Measurements from ENCODE around the gene EFCAB7.
"Not testable (repeated sequence)": the region's sequence is repeated elsewhere in the genome, so short reads cannot be mapped to it uniquely, and the experiment has no call there.

Gene EFCAB7

GRCh38 chr1:63555480-63555879 lies 32.2 kb downstream of the EFCAB7 start:
- no peak for DNase-seq (ENCODE audit: low spot score)

GRCh38 chr1:63557365-63557987 lies 34.2 kb downstream of the EFCAB7 start:
- DNase-seq (ENCODE audit: low spot score) = peak; percentile 37

- DNase-seq (ENCODE audit: low spot score) = no peak
These were observed 36.0 kb downstream of the EFCAB7 start for GRCh38 chr1:63559357-63559756.

- DNase-seq (ENCODE audit: low spot score) = no peak
These were observed 40.4 kb downstream of the EFCAB7 start for GRCh38 chr1:63563745-63564144.

DNA sequence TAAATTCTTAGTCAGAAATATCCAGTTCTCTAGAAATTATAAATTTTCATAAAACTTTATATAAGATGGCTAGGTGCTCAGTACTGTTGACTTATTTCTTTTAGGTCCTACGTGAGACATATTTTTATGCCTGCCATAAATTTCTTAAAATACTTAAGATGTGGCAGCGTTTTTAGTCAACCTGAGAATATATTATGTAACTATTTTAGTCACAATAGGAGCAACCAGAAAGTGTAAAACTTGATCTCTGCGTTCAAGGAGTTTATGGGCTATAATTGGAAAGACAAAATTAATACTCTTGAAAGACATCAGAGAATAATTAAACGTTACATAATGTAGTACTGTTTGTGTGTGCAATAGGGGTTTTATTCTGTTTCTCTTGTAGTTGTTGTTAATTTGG lies 45.7 kb downstream of the EFCAB7 start:
- no peak for DNase-seq (ENCODE audit: low spot score)

- DNase-seq (ENCODE audit: low spot score) = no peak
These were observed 46.5 kb downstream of the EFCAB7 start for GRCh38 chr1:63569640-63570316.

GRCh38 chr1:63572686-63573085 lies 49.4 kb downstream of the EFCAB7 start:
- DNase-seq (ENCODE audit: low spot score) = not testable (repeated sequence)

GRCh38 chr1:63574203-63574796 lies 51.0 kb downstream of the EFCAB7 start:
- not testable (repeated sequence) for DNase-seq (ENCODE audit: low spot score)

- peak; percentile 34 for DNase-seq (ENCODE audit: low spot score)
These were observed 52.1 kb downstream of the EFCAB7 start for GRCh38 chr1:63575340-63575826.

- DNase-seq (ENCODE audit: low spot score) = not testable (repeated sequence)
These were observed 63.0 kb downstream of the EFCAB7 start for GRCh38 chr1:63586326-63586725.

GRCh38 chr1:63590166-63590560 lies 66.8 kb downstream of the EFCAB7 start:
- DNase-seq (ENCODE audit: low spot score) = no peak

DNA sequence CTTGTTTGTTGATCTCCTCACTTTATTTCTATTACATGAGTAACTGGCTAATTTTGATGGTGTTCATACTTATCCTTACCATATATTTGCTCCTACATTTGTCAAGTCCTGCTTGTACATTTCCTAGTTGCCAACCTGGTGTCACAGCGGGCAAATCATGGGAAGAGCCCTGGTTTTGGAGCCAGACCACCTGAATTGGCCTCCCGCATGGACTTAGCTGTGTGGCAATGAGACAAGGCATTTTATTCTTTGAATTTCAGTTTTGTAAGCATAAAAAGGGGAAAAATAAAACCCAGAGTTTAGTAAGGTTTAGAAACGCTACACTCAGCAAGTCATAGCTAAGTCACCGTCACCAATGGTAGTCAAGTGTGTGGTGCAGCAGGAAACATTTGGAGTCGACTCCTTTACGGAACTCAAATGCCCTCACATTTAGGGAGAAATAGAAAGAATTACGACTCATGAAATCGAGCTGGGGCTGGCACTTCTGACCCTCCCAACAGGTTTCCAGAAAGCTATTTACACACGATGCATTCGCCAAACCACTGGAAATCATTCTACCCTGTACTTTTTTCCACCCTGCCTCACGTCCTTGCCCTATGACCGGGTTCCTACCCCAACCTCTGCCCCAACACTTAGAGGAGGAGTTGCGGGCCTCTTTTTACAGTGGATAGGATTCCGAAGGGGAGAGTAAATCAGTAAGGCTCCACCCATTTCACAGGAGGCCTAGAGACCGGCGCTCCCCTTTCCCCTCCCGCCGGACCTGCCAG lies 69.4 kb downstream of the EFCAB7 start:
- DNase-seq (ENCODE audit: low spot score) = peak; percentile 85

- peak; percentile 90 for DNase-seq (ENCODE audit: low spot score)
These were observed 70.1 kb downstream of the EFCAB7 start, which contains the start of gene PGM1 for GRCh38 chr1:63593303-63593885. PGM1 (plus strand) TSS chr1:63593411; CDS start chr1:63593489, 78 bp downstream.

DNA sequence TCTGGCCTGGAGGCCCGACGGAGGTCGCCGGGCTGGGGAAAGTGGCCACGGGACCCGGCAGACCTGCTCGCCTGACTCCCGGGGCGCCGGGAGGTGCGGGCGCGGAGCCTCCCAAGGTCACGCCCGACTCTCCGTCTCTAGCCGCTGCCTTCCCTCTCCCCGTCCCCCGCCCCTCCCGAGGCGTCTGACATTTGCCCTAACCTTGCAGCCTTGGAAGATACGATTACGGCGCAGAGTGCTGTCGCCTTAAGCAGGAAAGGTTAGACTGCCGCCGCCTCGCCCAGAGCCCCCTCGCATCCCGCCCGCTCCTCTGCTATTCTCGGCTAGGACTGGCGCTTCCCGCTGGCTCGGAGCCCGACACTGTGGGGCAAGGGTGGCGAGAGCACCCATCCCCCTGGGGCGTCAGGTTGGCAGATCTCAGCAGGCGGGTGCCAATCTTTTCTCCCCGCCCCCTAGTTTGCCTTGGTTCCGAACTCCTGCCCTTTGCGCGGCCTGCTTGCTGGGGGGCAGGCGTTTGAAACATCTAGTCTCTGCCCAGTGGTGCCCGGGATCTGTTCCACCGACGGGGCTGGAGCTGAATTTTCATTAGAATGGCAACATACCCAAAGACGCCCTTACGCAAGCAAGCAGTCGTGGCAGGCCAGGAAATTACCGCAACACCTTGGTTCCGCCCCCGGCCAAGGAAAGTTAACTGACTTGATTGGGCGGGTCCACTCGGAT lies 70.7 kb downstream of the EFCAB7 start:
- peak; percentile 86 for DNase-seq (ENCODE audit: low spot score)

- no peak for DNase-seq (ENCODE audit: low spot score)
These were observed 72.1 kb downstream of the EFCAB7 start for GRCh38 chr1:63595435-63595834.

DNA sequence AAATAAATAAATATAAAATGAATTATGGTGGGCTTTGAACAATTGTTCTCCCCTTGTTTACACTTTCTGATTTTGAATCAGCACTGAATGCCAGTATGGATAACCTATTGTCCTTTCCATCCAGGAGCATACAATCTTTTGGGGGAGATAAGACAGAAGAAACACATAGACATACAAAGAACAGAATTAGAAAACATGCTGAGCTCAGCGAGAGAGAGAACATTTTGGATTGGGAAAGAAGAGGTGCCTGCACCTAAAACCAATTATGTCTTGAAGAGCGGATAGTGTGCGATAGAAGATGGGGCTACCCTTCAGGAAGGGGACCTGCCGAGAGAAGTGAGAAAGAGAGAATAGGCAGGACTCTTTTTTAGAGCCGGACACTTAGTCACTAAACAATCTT lies 76.5 kb downstream of the EFCAB7 start:
- DNase-seq (ENCODE audit: low spot score) = no peak

GRCh38 chr1:63600248-63600647 lies 76.9 kb downstream of the EFCAB7 start:
- DNase-seq (ENCODE audit: low spot score) = no peak

DNA sequence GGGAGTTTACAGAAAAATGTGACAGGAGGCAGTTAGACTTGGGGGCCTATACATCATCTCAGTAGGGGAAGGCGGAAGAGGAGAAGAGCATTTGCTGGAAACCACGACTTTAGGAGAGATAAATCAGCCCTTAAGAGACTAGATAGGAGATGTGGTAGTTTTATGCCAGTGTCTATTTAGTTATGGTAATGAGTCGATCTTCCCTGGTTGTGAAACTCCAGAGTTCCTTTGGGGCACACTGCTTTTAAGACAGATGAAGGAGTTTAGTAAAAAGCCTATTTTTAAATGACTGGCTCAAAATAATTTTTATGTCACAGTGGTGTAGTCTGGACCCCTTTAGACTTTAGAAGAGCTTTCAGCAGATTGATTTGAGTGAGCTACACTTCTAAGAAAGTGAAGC lies 77.7 kb downstream of the EFCAB7 start:
- DNase-seq (ENCODE audit: low spot score) = no peak

- DNase-seq (ENCODE audit: low spot score) = no peak
These were observed 78.1 kb downstream of the EFCAB7 start for GRCh38 chr1:63601463-63601862.

- DNase-seq (ENCODE audit: low spot score) = no peak
These were observed 78.6 kb downstream of the EFCAB7 start for GRCh38 chr1:63601912-63602311.

DNA sequence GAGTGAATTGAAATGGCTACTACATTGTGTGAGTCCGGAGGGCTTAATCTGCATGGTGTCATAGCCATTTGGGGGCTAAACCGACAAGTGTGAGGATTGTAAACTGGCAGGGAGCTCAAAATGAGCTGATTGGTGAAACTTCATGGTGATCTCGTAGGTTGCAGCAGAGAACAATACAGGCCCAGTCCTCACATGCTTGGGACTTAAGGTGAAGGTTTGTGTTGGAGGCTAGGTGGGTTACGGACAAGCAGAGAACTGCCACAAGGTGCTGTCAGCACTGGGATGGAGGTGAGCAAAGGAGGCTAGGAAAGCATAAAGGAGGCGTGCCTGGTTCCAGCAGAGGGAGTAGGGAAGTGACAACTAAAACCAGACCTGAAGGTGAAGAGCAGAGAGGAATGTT lies 79.3 kb downstream of the EFCAB7 start:
- DNase-seq (ENCODE audit: low spot score) = no peak
